Sigmoid colon (tissue), 4 donors: ENCODE measurements around the gene TTC39B.

Experiments
- CTCF ChIP-seq, 4 experiments: fragments of 450-650 bp in 3 of 4; fragments of 200-600 bp in 1 of 4; IDR thresholded peaks; one replicate each; pipeline ENCODE4 v1.5.1; 2016 to 2019; ENCODE audit warnings: antibody characterized with exemption in 4 of 4, mild to moderate bottlenecking in 3 of 4, moderate library complexity in 2 of 4
- EP300 ChIP-seq, 4 donors: sonication (generic); formaldehyde crosslinking; IDR thresholded peaks; one replicate each; pipeline ENCODE4 v1.6.1; 2017; ENCODE audit warnings: antibody characterized with exemption in 4 of 4
- POLR2A ChIP-seq, 2 donors: fragments of 450-650 bp; IDR thresholded peaks; one replicate each; pipeline ENCODE4 v1.6.1; 2016; ENCODE audit warnings: antibody characterized with exemption in 2 of 2, mild to moderate bottlenecking in 2 of 2, moderate library complexity in 2 of 2

- no peak for TF ChIP-seq CTCF (IDR thresholded peaks at IDR 0.05)
- no peak for TF ChIP-seq POLR2A (IDR thresholded peaks at IDR 0.05)
- no peak for TF ChIP-seq EP300 (IDR thresholded peaks at IDR 0.05)
Measured at GRCh38 chr9:15332939-15333338, 25.9 kb upstream of the TTC39B start.
